Measurements from ENCODE around the gene MRS2.
"Not testable (repeated sequence)": the region's sequence is repeated elsewhere in the genome, so short reads cannot be mapped to it uniquely, and the experiment has no call there.

The MRS2 gene

GRCh38 chr6:24394061-24394779 is 8.5 kb upstream of the MRS2 start:
- TF ChIP-seq, protein P1, sequence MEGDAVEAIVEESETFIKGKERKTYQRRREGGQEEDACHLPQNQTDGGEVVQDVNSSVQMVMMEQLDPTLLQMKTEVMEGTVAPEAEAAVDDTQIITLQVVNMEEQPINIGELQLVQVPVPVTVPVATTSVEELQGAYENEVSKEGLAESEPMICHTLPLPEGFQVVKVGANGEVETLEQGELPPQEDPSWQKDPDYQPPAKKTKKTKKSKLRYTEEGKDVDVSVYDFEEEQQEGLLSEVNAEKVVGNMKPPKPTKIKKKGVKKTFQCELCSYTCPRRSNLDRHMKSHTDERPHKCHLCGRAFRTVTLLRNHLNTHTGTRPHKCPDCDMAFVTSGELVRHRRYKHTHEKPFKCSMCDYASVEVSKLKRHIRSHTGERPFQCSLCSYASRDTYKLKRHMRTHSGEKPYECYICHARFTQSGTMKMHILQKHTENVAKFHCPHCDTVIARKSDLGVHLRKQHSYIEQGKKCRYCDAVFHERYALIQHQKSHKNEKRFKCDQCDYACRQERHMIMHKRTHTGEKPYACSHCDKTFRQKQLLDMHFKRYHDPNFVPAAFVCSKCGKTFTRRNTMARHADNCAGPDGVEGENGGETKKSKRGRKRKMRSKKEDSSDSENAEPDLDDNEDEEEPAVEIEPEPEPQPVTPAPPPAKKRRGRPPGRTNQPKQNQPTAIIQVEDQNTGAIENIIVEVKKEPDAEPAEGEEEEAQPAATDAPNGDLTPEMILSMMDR (IDR thresholded peaks at IDR 0.05; ENCODE audit: borderline replicate concordance, control extremely low read depth, extremely low read depth, insufficient read depth, missing control alignments), result no peak
- DNase-seq (ENCODE audit: low spot score), result no peak
- in situ Hi-C loops (cut with MboI; ENCODE audit: low sequenced_read_pairs, unreplicated experiment), result no loop called here

- TF ChIP-seq, protein P1 (IDR thresholded peaks at IDR 0.05; ENCODE audit: borderline replicate concordance, control extremely low read depth, extremely low read depth, insufficient read depth, missing control alignments), result no peak
- no peak for DNase-seq (ENCODE audit: low spot score)
- in situ Hi-C loops (cut with MboI; ENCODE audit: low sequenced_read_pairs, unreplicated experiment), result no loop called here
Observed at GRCh38 chr6:24394780-24395437, 7.8 kb upstream of the MRS2 start.

- TF ChIP-seq, protein P1 (IDR thresholded peaks at IDR 0.05; ENCODE audit: borderline replicate concordance, control extremely low read depth, extremely low read depth, insufficient read depth, missing control alignments), result no peak
- in situ Hi-C loops (cut with MboI; ENCODE audit: low sequenced_read_pairs, unreplicated experiment), result no loop called here
- no peak for DNase-seq (ENCODE audit: low spot score)
Observed at GRCh38 chr6:24396824-24397223, 5.9 kb upstream of the MRS2 start.

- in situ Hi-C loops (cut with MboI; ENCODE audit: low sequenced_read_pairs, unreplicated experiment), result no loop called here
- no peak for DNase-seq (ENCODE audit: low spot score)
- TF ChIP-seq, protein P1 (IDR thresholded peaks at IDR 0.05; ENCODE audit: borderline replicate concordance, control extremely low read depth, extremely low read depth, insufficient read depth, missing control alignments), result no peak
Observed at GRCh38 chr6:24397631-24398030, 5.1 kb upstream of the MRS2 start.

DNA sequence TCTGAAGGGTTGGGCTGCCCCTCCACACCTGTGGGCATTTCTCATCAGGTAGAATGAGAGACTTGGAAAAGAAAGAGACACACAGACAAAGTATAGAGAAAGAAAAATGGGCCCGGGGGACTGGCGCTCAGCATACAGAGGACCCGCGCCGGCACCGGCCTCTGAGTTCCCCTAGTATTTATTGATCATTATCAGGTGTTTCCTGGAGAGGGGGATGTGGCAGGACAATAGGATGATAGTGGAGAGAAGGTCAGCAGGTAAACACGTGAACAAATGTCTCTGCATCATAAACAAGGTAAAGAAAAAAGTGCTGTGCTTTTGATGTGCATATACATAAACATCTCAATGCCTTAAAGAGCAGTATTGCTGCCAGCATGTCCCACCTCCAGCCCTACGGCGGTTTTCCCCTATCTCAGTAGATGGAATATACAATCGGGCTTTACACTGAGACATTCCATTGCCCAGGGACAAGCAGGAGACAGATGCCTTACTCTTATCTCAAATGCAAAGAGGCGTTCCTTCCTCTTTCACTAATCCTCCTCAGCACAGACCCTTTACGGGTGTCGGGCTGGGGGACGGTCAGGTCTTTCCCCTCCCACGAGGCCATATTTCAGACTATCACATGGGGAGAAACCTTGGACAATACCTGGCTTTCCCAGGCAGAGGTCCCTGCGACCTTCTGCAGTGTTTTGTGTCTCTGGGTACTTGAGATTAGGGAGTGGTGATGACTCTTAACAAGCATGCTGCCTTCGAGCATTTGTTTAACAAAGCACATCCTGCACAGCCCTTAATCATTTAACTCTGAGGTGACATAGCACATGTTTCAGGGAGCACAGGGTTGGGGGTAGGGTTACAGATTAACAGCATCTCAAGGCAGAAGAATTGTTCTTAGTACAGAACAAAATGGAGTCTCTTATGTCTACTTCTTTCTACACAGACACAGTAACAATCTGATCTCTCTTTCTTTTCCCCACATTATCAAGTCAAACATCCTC is 2.4 kb upstream of the MRS2 start:
- in situ Hi-C loops (cut with MboI; ENCODE audit: low sequenced_read_pairs, unreplicated experiment); DNase-seq (ENCODE audit: low spot score): not testable (repeated sequence)

- no peak for DNase-seq (ENCODE audit: low spot score)
- TF ChIP-seq, protein P1 (IDR thresholded peaks at IDR 0.05; ENCODE audit: borderline replicate concordance, control extremely low read depth, extremely low read depth, insufficient read depth, missing control alignments), result no peak
- in situ Hi-C loops (cut with MboI; ENCODE audit: low sequenced_read_pairs, unreplicated experiment), result no loop called here
Observed at GRCh38 chr6:24401458-24401857, 1.3 kb upstream of the MRS2 start.
